VCaP (cell line): Measurements from ENCODE around the gene SLC6A19.

Experiments used
- H3K27ac ChIP-seq: fragments of 450-650 bp; 2 replicates; pipeline ENCODE4 v1.5.1; 2017
- CTCF ChIP-seq: fragments of 450-650 bp; conservative IDR thresholded peaks from 2 replicates; pipeline ENCODE4 v1.5.1; 2017; ENCODE audit warnings: mild to moderate bottlenecking, moderate library complexity

SLC6A19 gene

GRCh38 chr5:1208743-1209488 is 7.5 kb downstream of the SLC6A19 start:
- TF ChIP-seq CTCF = peak; percentile 90
- no peak overlapping the region for H3K27ac ChIP-seq

- TF ChIP-seq CTCF = no peak
- H3K27ac ChIP-seq = no peak overlapping the region
Measured at GRCh38 chr5:1209489-1209852, 8.1 kb downstream of the SLC6A19 start.

GRCh38 chr5:1209896-1210776 is 8.7 kb downstream of the SLC6A19 start:
- TF ChIP-seq CTCF = no peak
- no peak overlapping the region for H3K27ac ChIP-seq

GRCh38 chr5:1210832-1211251 is 9.4 kb downstream of the SLC6A19 start:
- H3K27ac ChIP-seq = no peak overlapping the region
- no peak for TF ChIP-seq CTCF

GRCh38 chr5:1211701-1212100 is 10.3 kb downstream of the SLC6A19 start:
- TF ChIP-seq CTCF = no peak
- no peak overlapping the region for H3K27ac ChIP-seq

GRCh38 chr5:1212271-1212670 is 10.9 kb downstream of the SLC6A19 start:
- no peak overlapping the region for H3K27ac ChIP-seq
- TF ChIP-seq CTCF = no peak

GRCh38 chr5:1212881-1213280 is 11.5 kb downstream of the SLC6A19 start:
- TF ChIP-seq CTCF = no peak
- no peak overlapping the region for H3K27ac ChIP-seq
